Urinary bladder (tissue), 4 donors: Measurements from ENCODE around the gene MAGED4. TPM values are rescaled to one million over a fixed set of nuclear protein-coding genes. Genes with fewer than 3 reads are reported as not detected.
"Not testable (repeated sequence)": the region's sequence is repeated elsewhere in the genome, so short reads cannot be mapped to it uniquely, and the experiment has no call there.

Experiments
- DNase-seq: peaks from one replicate; pipeline ENCODE4 v3.0.0-alpha.2; 2015; ENCODE audit errors: extremely low spot score
- H3K27ac ChIP-seq: one replicate; pipeline ENCODE4 v1.5.1; 2013; ENCODE audit warnings: low read depth, mild to moderate bottlenecking, moderate library complexity
- H3K36me3 ChIP-seq: one replicate; pipeline ENCODE4 v1.6.1; 2013; ENCODE audit warnings: mild to moderate bottlenecking, moderate library complexity; ENCODE audit not compliant: insufficient read depth
- H3K4me1 ChIP-seq: one replicate; pipeline ENCODE4 v1.6.1; 2013; ENCODE audit warnings: mild to moderate bottlenecking, moderate library complexity; ENCODE audit not compliant: insufficient read depth
- H3K4me3 ChIP-seq: one replicate; pipeline ENCODE4 v1.5.1; 2013; ENCODE audit warnings: low read depth, low read length
- WGBS: extraction: QIAGEN DNeasy Blood & Tissue Kit; methylation state at CpG from one replicate; pipeline ENCODE4 v1.1.7; 2013; 5-methylcytosine and 5-hydroxymethylcytosine counted together
- polyA plus RNA-seq: library from polyadenylated mRNA; stranded (reverse); fragments of 200-250 nt; gene quantifications from one replicate; pipeline ENCODE4 v1.2.3, GENCODE V29; 2013
- total RNA-seq: library from RNA; depleted of rRNA; stranded (reverse); fragments of >200 nt; gene quantifications from one replicate; pipeline ENCODE4 v1.2.3, GENCODE V29; 2014
- donor health status: healthy with polysubstance abuse.
- donor health status: healthy.

Gene MAGED4, protein sequence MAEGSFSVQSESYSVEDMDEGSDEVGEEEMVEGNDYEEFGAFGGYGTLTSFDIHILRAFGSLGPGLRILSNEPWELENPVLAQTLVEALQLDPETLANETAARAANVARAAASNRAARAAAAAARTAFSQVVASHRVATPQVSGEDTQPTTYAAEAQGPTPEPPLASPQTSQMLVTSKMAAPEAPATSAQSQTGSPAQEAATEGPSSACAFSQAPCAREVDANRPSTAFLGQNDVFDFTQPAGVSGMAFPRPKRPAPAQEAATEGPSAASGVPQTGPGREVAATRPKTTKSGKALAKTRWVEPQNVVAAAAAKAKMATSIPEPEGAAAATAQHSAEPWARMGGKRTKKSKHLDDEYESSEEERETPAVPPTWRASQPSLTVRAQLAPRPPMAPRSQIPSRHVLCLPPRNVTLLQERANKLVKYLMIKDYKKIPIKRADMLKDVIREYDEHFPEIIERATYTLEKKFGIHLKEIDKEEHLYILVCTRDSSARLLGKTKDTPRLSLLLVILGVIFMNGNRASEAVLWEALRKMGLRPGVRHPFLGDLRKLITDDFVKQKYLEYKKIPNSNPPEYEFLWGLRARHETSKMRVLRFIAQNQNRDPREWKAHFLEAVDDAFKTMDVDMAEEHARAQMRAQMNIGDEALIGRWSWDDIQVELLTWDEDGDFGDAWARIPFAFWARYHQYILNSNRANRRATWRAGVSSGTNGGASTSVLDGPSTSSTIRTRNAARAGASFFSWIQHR
- total RNA-seq (2.4 TPM), polyA plus RNA-seq (9.3 TPM)

DNA sequence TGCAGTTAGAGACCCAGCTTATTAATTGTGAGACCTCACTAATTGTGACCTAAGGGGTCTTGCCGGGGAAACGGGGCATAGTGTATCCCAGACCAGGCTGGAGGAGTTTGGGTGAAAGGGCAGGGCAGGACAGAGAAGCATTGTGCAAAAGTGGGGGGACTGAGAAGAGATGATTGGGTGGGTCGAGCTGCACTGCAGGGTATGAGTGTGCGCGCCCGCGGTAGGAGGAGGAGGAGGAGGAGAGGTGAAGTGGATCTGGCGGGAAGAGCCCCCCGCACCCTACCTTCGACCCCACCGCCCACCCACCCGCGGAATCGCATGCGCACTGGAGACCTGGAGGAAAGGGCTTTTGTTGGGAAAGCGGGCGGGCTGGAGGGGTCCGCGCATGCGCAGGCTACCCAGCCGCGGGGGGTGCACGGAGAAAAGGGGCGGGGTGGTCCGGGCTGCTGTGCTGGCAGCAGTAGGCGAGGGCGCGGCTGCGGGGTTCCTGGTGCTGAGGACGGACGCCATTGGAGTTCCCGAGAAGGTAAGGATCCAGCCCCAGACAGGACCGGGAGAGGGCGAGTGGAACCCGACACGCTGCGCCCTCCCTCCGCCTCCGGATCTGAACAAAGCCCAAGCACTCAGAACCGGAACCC lies at the start of gene MAGED4:
Gene MAGED4 (plus strand): TSS at position 449 of the 638 bp plus-strand sequence. CDS start 1,035 bp downstream, outside the sequence.
- WGBS, result no CpG with 5 or more reads among the region's 40 CpGs
- not testable (repeated sequence) for H3K36me3 ChIP-seq, DNase-seq, H3K27ac ChIP-seq, H3K4me1 ChIP-seq, H3K4me3 ChIP-seq

DNA sequence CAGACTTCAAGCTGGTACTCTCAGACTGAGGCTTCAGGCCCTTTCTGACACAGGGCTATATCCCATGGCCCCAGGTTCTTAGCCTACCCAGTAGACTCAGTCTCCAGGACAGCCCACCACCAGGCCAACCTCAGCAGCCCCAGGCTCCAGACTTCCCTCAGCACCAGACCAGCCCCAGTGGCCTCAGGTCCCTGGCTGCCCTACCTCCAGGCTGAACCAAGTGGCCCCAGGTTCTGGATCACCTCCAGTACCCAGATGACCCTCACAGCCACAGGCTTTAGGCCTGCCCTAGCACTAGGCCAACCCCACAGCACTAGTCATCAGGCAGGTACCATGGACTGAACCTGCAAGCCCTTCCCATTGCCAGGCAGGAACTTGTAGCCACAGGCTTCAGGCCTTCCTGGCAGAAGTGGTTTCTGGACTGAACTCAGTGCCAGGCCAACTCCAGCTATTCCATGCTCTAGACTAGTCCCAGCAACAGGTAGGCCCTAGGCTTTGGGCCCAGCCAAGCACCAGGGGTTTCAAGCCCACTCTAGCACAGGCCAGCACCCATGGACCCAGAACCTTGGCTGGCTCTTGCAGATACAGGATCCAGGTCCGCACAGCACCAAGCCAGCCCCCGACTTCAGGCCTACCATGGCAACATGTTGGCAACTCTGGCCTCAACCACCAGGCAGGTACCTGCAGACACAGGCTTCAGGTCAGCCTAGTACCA lies 45.7 kb upstream of the MAGED4 start:
- Histone ChIP-seq H3K4me3 (no peak overlapping the region), H3K27ac (no peak overlapping the region), H3K4me1 (no peaks in the 10 kb centered on the region), H3K36me3 (no peaks in the 10 kb centered on the region)
- no peak for DNase-seq
- 98% methylated on average over 2 of the region's 2 CpGs for WGBS

DNA sequence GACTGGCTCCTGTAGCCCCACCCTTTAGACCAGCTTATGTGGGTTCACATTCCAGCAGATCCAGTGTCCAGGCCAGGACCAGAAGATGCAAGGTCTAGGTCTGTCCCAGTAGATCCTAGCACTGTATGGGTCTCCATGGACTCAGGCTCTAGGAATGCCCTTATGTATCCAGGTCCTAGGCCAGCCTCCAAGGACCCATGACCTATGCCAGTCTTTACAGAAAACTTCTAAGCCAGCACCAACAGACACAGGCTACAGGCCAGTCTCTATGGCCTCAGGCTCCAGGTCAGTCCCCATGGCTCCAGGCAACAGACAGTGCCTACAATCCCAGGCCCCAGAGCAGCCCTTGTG lies 45.2 kb upstream of the MAGED4 start:
- Histone ChIP-seq H3K36me3 (no peaks in the 10 kb centered on the region), H3K4me3 (no peak overlapping the region), H3K27ac (no peak overlapping the region), H3K4me1 (no peaks in the 10 kb centered on the region)
- DNase-seq, result no peak

DNA sequence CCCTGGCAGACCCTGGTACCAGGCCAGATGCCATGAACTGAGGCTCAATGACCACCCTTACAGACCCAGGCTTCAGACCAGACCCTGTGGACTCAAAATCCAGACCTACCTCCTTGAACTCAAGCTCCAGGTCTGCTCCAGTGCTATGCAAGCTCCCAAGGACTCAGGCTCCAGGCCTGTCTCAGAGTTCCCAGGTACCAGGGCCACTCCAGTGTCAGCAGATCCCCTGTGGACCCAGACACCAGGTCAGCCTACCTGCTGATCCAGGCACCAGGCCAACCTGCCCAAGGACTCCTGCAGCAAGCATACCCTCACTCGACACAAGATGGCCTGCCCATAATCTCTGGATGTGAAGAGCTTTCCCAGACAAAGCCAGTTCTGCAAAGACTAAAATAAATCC lies 44.7 kb upstream of the MAGED4 start:
- no peaks in the 10 kb centered on the region for H3K36me3 ChIP-seq
- no peak for DNase-seq
- no peak overlapping the region for H3K4me3 ChIP-seq
- no peaks in the 10 kb centered on the region for H3K4me1 ChIP-seq
- 93% methylated on average over 1 of the region's 1 CpG for WGBS
- no peak overlapping the region for H3K27ac ChIP-seq

DNA sequence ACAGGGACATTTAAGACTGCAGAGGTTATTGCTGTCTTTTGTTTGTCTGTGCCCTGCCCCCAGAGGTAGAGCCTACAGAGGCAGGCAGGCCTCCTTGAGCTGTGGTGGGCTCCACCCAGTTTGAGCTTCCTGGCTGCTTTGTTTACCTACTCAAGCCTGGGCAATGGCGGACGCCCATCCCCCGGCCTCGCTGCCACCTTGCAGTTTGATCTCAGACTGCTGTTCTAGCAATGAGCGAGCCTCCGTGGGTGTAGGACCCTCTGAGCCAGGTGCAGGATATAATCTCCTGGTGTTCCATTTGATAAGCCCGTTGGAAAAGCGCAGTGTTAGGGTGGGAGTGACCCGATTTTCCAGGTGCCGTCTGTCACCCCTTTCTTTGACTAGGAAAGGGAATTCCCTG lies 34.0 kb upstream of the MAGED4 start:
- 93% methylated on average over 10 of the region's 10 CpGs for WGBS
- not testable (repeated sequence) for H3K4me3 ChIP-seq, H3K4me1 ChIP-seq, H3K36me3 ChIP-seq, H3K27ac ChIP-seq, DNase-seq

DNA sequence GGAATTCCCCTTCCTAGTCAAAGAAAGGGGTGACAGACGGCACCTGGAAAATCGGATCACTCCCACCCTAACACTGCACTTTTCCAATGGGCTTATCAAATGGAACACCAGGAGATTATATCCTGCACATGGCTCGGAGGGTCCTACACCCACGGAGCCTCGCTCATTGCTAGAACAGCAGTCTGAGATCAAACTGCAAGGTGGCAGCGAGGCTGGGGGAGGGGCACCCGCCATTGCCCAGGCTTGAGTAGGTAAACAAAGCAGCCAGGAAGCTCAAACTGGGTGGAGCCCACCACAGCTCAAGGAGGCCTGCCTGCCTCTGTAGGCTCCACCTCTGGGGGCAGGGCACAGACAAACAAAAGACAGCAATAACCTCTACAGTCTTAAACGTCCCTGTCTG lies 24.5 kb upstream of the MAGED4 start:
- H3K4me1 ChIP-seq, H3K4me3 ChIP-seq, H3K36me3 ChIP-seq, H3K27ac ChIP-seq, DNase-seq: not testable (repeated sequence)
- 88% methylated on average over 8 of the region's 8 CpGs for WGBS

DNA sequence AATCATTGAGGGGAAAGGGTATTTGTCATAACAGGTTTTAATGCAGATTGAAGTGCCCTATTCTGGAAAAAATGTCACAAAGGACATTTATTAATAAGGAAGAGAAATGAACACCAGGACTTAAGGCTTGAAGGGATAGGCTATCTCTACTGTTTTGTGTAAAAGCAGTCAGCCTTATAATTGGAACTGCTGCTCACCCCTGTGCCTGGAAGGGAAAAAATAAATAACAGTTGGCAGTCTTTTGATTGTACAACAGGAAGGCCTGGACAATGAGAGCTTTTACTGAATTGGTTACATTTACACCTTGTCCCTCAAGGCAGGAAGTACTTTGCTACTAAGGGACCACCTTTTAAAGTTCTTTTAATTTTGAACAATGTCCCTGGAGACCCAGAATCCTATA lies 17.8 kb upstream of the MAGED4 start:
- Histone ChIP-seq H3K4me1 (no peaks in the 10 kb centered on the region), H3K4me3 (no peak overlapping the region), H3K36me3 (no peaks in the 10 kb centered on the region), H3K27ac (no peak overlapping the region)
- no peak for DNase-seq

DNA sequence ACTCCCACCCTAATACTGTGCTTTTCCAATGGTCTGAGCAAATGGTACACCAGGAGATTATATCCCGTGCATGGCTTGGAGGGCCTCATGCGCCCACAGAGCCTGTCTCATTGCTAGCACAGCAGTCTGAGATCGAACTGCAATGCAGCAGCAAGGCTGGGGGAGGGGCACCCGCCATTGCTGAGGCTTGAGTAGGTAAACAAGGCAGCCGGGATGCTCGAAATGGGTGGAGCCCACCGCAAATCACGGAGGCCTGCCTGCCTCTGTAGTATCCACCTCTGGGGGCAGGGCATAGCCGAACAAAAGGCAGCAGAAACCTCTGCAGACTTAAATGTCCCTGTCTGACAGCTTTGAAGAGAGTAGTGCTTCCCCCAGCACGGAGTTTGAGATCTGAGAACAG lies 13.6 kb upstream of the MAGED4 start:
- not testable (repeated sequence) for H3K27ac ChIP-seq, H3K4me1 ChIP-seq, DNase-seq, H3K36me3 ChIP-seq, H3K4me3 ChIP-seq
- WGBS, result 76% methylated on average over 10 of the region's 10 CpGs

DNA sequence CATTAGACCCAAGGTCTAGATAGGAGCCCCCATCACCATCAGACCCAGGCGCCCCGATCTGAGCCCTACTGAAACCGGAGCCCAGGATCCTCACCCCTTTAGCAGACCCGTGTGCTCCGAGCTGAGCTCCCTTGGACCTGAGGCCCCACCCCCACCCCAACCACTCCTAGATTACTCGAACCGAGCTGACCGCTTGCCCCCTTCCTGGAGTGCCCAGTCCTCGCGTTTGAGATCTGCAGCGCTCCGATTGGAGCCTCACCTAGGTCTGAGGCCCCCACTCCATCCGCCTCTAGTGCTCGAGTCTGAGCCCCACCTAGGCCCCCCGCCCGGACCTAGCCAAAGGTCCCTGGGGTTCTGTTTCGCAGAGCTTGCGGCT lies 378 bp downstream of the MAGED4 start:
- H3K36me3 ChIP-seq, H3K27ac ChIP-seq, H3K4me1 ChIP-seq, DNase-seq, H3K4me3 ChIP-seq: not testable (repeated sequence)
- WGBS, result no CpG with 5 or more reads among the region's 18 CpGs

DNA sequence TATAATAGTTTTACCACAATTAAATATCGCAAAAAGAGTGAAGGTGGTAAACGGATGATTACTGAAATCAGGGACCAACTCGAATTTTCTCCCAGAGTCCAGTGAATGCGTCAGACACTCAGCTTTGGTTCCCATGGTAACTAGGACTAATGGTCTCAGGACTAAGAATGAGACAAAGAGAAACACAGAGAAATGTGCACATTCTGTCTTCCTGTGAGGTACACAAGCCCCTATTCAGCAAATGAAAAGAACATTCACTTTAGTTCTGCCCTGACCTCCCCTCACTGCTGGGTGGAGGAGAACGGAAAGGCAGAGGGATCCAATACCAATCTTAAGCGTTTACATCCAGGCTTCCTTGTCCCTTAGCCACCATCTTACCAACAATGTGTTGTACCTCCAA lies 26.7 kb downstream of the MAGED4 start:
- not testable (repeated sequence) for H3K4me3 ChIP-seq

DNA sequence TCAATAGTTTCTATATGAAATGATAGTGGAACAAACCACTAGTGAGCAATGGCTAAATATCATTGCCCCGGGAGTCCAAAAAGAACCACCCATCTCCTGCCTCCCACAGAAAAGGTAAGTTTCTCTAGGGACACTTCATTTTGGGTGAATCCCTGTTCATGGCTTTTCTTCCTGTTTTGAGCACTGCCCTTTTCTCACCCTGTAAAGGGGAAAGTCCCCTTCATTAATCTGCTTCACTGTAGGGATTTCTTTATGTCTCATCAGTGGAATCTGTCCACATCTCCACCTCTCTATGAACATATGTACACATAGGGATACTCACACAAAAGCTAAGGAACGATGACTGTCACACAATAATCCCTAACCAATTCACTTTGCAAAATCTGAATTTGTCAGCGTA lies 28.6 kb downstream of the MAGED4 start:
- no peaks in the 10 kb centered on the region for H3K36me3 ChIP-seq
- no peak for DNase-seq
- 91% methylated on average over 3 of the region's 3 CpGs for WGBS

More for the DNA sequence above, 26.7 kb downstream of the MAGED4 start:
- not testable (repeated sequence) for H3K36me3 ChIP-seq, H3K4me1 ChIP-seq, DNase-seq, H3K27ac ChIP-seq
- WGBS, result no CpG with 5 or more reads among the region's 6 CpGs

DNA sequence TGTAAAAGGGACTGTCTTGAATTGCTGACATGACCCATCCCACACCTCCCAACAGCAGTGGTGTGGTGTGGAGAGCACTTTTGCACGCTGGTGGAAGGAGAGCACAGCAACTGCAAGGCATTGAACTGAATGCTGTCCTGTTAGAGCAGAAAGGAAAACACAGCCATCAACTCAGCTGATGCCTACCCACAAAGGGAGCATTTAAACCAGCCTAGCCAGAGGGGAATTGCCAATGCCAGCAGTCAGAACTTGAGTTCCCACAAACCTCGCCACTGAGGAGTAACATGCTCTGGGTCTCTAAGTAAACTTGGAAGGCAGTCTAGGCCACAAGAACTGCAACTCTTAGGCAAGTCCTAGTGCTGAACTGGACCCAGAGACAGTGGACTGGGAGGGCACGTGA lies 31.9 kb downstream of the MAGED4 start:
- DNase-seq, result no peak
- 76% methylated on average over 3 of the region's 3 CpGs for WGBS

More for the DNA sequence above, 28.6 kb downstream of the MAGED4 start:
- H3K4me1 ChIP-seq, result no peaks in the 10 kb centered on the region
- no peak overlapping the region for H3K27ac ChIP-seq
- no peak overlapping the region for H3K4me3 ChIP-seq

DNA sequence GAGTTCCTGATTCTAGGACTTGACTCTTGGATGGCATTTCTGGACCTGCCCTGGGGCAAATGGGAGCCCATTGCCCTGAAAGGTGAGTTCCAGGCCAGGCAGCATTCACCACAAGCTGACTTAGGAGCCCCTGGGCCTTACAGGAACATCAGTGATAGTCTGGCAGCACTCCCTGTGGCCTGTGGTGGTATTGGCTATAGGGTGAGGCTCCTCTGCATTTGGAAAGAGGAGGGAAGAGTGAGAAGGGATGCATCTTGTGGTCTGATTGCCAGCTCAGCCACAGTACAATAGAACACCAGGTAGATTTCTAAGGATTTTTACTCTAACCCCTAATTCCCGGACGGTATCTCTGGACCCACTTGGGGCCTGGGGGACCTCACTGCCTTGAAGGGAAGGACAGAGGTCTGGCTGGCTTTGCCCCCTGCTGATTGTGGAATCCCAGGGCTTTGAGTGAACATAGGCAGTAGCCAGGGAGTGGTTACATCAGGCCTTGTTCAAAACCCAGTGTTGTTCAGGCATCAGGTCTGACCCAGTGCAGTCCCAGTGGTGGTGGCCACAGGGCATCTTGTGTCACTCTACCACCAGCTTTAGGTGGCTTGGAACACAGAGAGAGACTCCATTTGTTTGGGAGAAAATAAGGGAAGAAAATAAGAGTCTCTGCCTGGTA lies 32.9 kb downstream of the MAGED4 start:
- no peaks in the 10 kb centered on the region for H3K36me3 ChIP-seq
- DNase-seq, result no peak
- no peaks in the 10 kb centered on the region for H3K4me1 ChIP-seq
- H3K4me3 ChIP-seq, result no peak overlapping the region
- no peak overlapping the region for H3K27ac ChIP-seq
- WGBS, result 50% methylated on average over 2 of the region's 2 CpGs

More for the DNA sequence above, 31.9 kb downstream of the MAGED4 start:
- no peaks in the 10 kb centered on the region for H3K36me3 ChIP-seq
- no peak overlapping the region for H3K4me3 ChIP-seq
- no peaks in the 10 kb centered on the region for H3K4me1 ChIP-seq
- H3K27ac ChIP-seq, result no peak overlapping the region
